Activated T-helper 1 cell treated with anti-CD3 and anti-CD28 coated beads, Interleukin-2, amount 50 U/mL, for 16 hours (primary cell): ENCODE measurements around the gene ZNF281.

Experiments used
- DNase-seq, 2 donors: peaks; one replicate each; pipeline ENCODE4 v3.0.0-alpha.2; 2020; ENCODE audit warnings: low read depth in 1 of 2, low spot score in 1 of 2

The ZNF281 gene

DNA sequence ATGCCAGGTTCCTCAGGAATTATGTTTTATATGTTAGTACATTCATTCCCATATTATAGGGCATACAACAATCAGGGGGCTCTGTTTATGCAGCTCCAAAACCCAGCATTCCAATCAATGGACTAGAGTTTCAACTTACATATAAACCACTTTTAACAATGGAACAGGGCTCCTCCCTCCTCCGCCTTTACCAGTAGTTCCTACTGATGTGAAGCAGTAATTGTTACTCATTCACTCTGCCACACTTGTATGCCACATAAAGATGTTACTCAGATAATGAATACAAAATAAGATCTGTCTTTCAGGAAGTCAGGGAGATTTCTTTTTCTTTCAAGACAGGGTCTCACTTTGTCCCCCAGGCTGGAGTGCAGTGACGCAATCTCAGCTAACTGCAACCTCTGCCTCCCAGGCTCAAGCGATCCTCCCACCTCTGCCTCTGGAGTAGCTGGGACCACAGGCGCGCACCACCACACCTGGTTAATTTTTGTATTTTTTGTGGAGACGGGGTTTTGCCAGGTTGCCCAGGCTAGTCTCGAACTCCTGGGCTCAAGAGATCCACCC, 17.1 kb downstream of the ZNF281 start:
- no peak for DNase-seq

DNA sequence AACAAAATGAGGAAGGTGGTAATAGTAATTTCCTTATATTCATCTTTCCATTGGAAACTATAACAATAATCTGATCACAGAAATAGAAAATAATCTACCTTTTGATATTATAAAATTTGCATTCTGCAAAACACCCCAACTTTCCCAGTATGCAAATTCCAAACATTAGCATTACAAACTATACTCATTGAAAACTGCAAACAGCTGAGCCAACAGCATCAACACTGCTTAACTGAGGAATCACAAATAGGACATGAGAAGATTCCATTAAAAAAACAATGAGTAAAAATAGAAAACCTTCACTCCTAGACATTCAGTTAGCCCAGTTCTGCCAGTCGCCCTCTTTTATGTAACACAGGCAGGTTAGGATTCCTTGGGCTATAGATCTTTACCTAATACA, 18.1 kb downstream of the ZNF281 start:
- DNase-seq = no peak

DNA sequence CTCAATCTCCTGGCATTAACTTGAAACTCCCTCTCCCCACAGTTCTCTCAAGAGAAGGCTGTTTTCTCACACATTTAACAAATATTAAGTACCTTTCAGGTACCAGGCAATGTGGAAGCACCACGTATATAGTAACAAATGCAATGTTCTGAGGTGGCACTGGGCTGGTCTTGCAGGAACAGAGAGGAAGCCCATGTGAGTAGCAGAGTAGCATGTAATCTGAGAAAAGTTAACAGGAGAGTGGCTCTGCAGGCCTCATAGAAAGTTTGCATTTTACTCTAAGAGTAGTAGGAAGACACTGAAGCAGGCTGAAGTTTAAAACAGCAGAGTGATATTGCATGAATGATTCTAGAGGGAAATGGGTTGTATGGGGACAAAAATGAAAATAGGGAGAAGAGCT, 21.0 kb downstream of the ZNF281 start:
- DNase-seq = no peak

DNA sequence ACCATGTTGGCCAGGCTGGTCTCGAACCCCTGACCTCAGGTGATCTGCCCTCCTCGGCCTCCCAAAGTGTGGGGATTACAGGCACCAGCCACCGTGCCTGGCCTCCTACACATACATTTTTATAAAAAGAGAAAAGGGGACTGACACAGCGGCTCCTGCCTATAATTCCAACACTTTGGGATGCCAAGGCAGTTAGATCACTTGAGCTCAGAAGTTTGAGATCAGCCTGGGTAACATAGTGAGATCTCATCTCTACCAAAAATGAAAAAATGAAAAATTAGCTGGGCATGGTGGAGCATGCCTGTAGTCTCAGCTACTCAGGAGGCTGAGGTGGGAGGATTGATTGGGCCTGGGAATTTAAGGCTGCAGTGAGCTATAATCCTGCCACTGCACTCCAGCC, 23.4 kb downstream of the ZNF281 start:
- DNase-seq = no peak

DNA sequence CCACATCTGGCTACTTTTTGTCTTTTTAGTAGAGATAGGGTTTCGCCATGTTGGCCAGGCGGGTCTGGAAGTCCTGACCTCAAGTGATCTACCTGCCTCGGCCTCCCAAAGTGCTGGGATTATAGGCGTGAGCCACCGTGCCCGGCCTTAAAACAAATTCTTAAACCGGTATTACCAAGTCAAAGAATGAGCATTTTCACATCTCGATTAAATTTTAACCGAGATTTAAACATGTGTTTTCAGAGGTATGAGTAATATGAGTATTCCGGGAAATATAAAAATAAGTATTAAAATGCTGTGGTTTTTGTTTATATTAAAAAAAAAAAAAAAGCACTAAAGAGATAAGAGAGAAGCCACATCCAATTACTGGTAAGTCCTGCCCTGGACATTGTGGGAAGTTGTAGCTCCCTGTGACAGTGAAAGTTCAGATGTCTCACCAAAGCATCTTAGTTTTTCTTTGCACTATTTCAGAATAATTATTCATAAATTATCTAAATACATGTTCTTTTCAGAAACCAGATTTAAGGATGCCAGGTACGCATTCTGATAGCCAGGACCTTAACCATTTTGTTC, 24.9 kb downstream of the ZNF281 start:
- DNase-seq = no peak

DNA sequence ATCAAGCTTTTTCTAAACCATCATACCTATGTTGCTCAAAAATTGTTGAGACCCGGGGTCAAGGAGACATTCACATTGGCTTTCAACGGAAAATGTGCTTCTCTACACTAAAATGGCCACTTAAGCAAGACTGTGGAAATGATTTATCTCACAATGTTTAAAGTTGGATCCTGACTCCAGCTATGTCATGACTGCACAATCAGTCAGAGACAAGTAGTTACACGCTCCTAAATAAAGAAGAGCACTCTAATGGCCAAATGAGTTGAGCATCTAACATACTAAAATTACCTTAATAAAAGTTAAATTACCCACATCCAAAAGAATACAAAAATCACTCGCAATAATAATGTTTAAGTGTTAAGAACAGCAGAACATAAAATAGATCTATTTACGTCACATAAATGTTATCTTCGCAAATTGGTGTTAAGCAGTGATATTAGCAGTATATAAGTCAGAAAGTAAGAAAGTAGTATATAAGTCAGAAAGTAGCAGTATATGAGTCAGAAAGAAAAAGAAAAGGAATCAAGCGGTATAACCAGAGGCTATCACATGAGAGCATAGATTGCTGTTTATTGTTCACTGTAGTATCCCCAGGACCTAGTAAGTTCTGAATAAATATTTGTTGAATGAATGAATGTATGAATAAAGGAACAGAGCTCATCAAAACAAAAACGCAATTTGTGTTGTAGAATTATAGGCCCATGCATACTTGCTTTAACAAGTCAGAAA, 28.4 kb downstream of the ZNF281 start:
- DNase-seq = no peak

DNA sequence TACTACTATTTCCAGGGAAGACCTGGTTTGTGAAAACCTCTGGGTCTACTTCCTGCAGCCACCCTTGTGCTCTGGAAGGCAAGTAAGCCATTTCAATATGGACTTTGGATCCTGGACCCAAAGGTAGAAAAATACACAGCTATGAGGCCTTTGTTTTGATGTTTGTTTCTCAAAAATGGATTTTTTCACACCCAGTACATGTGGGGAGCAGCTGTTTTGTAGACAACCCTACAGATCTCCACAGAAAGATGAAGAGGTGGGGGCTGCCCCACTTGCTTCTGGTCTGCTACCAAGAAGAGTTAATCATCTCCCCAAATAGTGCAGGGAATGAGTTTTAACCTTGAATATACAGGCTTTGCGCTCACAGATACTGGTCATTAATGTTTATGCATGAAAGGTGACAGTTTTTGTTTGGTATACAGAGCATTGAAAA, 29.2 kb downstream of the ZNF281 start:
- no peak for DNase-seq

DNA sequence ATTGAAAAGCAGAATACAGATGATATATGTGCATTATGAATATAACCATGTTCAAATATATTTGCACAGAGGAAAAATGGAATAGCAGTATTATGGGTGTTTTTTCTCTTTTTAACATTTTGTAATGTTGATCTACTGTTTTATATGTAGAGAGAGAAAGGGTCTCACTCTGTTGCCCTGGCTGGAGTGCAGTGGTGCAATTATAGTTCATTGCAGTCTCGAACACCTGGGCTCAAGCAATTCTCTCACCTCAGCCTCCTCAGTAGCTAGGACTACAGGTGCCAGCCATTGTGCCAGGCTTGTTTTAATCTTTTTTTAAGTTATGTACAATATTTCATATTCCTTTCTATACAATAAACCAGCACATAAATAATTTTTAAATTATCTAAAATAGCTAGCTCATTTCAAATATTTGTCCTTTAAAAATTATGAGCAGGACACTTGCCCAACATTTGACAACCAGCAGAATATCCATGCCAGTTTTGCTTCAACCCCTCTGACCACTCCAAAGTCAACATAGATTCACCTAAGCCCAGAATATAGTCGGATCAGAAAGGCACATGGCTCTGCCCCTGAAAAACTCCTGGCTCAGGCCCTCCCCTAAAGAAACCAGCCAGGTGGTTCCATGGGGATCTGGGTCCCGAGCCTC, 29.8 kb downstream of the ZNF281 start:
- DNase-seq = no peak

DNA sequence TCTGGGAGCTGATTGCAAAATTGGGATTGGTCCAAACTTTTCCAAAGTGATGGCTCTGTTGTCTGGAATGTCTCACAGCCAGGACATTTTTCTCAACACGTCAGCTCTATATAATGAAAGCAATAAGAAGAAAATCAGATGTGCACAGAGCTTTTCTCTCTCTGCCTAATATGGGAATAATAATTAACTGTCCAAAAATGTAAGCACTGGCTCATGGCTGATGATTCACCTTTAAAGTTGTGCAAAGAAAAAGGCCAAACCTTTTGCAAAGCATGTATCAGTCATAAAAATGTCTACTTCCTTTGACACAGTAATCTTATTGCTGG, 30.4 kb downstream of the ZNF281 start:
- DNase-seq = no peak

DNA sequence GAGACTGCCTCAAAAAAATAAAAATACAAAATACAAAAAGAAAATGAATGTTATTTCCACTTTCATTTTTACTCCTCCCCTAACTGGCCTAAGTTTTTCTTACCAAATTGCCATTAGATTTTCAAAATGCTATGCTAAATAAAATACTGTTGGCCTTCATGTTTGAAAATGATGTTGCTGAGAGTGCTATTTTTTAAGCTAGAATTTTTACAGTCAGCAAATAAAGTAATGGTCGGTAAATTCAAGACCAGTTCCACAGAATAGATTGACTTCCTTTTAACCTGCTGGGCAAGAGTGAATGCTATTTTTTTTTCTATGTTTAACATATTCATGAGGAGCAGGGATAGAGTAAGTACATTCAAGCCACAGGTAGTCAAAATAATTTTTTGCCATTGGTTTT, 31.7 kb downstream of the ZNF281 start:
- no peak for DNase-seq

DNA sequence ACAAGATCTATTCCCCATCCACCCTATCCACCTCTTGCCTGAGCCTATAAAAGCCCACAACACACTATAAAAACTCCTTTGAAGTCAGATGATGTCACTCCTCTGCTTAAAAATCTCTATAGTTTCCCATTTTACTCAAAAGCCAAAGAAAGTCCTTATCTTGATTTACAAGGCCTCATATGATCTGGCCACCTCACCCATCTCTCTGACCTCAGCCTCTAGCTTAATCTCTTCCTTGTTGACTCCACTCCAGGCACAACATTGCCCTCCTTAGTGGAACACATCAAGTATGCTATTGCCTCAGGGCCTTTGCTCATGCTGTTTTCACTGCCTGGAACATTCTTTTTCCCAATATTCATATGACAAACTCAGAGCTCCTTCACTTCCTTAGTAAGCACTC, 33.3 kb downstream of the ZNF281 start:
- DNase-seq = no peak

DNA sequence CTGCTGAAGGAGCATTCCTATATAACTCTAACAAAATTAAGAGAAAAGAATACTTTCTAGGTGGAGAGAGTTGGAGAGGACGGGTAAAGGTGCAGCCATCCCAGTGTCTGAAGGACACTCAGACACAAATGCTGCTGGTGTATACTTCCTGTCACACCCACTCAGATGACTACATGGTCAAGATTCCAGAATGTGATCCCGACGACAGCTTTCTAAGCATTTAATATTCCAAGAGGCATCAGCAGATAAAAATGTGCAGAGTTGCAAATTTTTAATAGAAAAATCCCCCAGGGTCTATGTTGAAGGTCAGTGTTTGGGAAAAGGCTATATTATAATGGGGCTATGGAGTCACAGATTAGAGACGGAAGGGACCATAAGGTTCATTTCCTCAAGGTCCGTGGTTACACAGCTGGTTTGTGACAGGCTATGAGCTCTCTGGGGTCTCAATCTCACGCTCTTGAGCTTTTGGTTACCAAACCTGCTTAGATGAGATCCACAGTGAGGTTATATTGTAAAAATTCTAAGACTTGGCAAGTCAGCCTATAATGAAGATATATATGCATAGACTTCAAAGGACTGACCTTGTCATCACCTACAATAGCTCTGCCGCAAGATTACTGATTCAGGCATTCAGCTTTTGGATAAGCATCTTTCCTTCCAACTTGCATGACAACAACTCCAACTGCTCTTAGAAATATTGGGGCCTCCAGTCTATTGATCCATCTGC, 35.1 kb downstream of the ZNF281 start:
- DNase-seq = no peak

DNA sequence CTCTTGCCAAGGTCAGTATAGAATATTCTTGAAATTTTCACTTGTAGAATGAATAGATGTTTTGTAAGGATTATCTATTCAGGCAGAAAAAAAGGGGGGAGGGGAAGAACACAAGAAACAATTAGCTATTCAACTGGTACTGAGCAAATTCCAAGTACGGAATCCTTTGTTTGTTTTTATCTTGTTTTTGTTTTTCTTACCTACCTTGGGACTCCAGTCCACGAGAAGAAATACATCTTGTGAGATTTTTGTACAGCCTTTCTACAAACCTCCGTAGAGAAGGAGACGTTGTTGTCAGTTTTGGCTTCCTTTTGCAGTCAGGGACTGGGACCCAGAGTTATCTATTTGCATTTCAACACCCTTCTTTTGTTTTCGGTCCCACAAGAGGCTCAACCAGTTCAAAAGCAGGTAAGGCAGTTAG, 36.0 kb downstream of the ZNF281 start:
- DNase-seq = no peak

DNA sequence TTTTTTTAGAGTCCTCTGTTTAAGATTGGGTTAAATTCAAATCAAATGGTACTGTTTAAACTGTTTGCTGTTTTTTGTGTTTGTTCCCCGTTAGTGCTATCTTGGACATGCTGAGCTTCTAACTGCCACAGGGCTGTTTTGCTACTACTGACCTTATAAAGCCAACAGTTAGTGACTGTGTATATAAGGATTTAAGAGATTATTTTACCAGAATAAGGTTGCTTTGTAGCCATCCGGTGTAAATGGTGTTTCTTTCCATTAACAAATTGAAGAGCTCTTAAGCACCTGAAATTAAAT, 37.0 kb downstream of the ZNF281 start:
- DNase-seq = no peak

DNA sequence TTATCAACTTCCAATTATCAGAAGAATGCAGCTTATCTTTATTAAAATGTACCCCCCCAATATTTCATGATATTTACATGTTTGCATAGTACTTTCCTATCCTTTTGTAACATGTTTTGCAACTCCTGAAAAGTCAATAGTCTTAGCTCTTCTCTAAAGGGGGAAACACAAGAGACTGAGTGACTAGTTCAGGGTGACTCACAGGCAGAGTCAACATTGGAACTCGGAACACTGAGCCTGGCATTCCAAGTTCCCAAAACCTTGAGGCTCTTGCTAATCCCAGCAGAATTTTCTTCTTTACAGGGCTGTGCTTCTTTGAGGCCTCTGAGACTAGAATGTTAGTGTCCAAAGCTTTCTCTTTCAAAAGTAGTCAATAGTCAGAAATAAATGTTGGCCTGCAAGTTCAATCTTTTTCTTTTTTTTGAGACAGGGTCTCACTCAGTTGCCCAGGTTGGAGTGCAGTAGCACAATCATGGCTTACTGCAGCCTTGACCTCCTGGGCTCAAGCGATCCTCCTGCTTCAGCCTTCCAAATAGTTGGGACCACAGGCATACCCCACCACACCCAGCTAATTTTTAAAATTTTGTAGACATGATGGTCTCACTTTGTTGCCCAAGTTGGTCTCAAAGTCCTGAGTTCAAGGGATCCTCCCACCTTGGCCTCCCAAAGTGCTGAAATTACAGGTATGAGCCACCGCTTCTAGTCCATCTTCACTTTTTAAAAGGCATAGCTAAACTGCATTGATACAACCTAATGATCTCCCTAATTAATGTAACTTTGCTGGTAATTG, 37.5 kb downstream of the ZNF281 start:
- DNase-seq = no peak

DNA sequence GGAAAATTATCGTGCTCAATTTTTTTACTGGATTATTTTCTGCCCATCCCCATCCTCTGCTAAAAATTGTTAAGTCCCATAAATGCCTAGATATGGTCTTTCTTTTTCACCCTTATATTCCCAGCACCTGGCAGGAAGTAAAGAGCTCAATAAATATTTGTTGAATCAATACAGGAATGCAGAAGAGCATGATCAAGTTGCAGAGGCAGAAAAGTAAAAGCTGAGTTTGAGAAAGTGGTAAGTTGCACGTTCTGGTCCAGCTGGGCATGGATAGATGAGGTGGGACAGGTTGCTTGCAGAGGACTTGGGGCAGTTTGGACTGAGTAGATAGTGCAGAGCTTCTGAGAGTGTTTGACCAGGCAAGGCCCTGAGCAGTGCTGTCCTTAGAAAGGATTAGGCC, 40.1 kb downstream of the ZNF281 start:
- DNase-seq = no peak

DNA sequence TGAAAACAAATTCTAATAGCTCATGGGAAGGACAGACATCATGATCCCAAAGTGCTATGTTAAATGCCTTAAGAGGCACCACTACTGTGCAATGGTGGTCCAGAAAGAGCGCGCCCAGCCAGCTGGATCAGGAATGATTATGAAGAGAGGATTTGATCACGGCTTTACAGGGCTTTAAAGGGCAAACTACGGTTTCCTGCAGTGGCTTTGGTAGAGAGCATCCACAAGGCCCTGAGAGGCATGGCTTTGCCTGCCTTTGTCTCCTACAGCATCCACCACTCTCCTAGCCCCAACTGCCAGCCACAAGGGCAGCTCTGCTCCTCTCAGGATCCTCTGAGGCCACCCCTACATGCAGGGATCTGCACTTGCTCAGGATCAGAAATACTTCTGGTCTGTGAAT, 40.7 kb downstream of the ZNF281 start:
- DNase-seq = no peak

DNA sequence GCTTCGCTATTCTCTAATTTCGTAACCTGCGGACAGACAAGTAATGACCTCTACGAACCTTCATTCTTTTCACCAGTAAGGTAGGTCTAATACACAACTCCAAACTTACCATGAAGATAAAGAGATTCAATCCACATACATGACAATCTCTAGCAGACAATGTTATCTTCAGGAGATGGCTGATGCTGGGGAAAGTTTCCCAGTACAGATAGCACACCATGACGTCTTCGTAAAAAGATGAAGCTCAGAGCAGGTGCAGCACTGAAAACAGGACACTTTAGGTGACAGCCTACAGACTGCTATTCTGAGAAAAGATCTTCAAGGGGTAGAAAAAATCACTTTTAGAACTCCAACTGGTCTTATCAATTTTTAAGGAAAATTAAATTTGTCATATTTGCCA, 41.3 kb downstream of the ZNF281 start:
- no peak for DNase-seq

DNA sequence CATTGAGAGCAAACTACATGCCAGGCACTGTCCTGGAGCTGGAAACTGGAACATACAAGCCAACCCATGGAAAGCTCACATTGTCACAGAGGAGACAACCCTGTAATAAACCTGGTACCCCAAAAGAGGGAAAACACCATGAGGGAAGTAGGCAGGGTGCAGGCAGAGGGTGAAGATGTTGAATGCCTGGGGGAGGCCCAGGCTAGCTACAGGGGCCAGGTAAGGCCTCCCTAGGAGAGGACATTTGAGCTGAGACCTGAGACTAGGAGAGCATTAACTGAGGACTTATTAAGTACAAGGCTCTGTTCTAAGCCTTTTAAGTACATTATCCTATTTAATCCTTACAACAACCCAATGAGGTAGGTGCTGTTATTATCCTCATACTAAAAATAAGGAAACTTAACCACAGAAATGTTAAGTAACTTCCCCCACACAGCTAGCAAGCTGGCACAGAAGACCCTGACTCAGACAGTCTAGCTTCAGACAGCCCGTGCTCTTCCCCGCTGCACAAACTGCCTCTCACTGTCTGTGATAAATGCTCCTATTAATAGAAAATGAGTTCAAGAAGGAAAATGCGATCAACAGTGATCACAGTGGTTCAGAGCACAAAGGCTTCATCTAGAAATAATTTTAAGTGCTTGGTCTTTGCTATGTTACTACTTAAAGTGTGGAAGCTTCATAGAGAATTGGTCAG, 41.8 kb downstream of the ZNF281 start:
- no peak for DNase-seq

DNA sequence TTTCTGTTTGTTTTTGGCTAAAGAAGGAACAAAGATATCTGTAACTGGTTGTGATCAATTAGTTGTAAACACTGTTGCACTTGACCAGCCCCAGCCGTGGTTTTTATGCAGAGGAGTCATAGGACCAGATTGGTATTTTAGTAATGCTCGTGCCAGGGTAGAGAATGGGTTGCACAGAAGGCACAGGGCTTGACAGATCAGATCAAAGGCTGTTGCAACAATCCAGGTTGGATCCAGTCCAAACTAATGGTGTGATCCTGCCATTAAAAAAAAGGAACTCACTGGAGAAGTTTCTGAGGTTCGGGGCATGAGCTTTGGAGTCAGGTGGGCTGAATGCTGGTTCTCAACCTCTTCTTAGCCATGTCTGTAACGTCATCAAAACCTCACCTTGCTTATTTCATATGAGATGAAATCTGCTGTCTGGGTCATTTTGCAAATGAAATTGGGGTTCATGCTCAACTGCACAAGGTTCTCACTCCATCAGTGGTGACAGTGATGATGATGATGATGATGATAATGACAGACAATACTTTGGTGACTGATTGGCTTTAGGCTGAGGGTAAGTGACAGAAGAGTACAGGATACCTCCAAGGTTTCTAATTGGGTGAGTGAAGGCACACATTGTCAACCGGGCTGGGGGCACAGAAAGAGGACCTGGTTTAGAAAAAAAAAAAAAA, 43.1 kb downstream of the ZNF281 start:
- DNase-seq = no peak
